ENCODE results near the gene FAM120A. TPM values are rescaled to one million over a fixed set of nuclear protein-coding genes. Genes with fewer than 3 reads are reported as not detected.
"Not testable (repeated sequence)": the region's sequence is repeated elsewhere in the genome, so short reads cannot be mapped to it uniquely, and the experiment has no call there.

The FAM120A gene
- total RNA-seq, 1 experiment from 2014 or later: 115 TPM

DNA sequence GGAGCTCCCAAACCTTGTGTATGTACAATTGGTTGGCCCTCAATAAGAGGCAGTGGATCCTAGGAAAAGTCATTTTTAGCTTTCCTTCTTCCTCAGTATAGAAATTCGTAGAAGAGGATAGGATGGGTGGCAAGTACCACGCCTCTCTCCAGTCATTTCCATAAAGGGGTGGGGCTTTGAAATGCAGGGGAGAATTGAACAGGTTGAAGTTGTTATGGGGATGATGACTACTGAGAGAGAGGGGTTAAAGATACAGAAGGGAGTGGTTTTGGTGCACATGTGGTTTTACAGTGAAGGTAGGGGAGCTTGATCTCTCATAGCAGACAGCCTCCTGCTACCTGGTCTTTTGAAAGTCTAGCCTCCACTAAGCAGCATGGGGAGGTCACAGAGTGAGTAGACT, 56.3 kb downstream of the FAM120A start:
- DNase-seq (ENCODE audit: low spot score): no peak

DNA sequence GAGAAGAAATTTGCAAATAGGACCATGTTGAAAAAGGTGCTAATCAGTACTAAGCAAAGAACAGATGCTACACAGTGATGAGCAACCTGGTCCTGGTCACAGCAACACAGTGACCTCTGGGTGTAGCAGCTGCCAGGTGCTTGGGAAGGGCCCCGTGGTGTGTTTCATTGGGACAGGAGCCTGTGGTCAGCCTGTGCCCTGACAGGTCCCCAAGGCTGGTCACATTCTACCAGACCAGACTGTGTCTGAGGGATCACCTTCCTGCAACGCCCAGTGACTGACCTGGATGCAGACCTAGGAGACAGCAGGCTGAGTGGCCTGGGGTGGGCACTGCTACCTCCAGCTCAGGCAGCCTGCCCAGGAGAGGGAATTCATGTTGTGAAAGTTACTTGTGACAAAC, 56.7 kb downstream of the FAM120A start:
- no peak for DNase-seq (ENCODE audit: low spot score)

DNA sequence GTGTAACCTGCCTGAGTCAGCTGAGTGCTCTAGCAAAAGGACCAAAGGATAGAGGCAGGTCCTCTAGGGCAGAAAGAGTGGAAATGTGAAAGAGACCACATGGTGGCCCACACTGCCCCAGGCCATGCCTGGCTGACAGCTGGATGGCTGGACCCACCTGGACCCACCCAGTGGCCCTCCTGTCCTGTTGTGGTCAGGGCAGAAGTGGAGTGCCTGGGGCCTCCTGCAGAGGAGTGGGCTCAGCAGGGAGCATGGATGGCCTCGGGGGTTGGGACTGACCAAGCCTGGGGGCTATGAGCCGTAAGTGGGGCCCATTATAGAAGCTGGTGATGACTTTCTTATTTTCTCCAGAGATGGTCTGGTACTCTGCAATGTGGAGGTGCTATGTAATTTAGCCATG, 57.6 kb downstream of the FAM120A start:
- no peak for DNase-seq (ENCODE audit: low spot score)

DNA sequence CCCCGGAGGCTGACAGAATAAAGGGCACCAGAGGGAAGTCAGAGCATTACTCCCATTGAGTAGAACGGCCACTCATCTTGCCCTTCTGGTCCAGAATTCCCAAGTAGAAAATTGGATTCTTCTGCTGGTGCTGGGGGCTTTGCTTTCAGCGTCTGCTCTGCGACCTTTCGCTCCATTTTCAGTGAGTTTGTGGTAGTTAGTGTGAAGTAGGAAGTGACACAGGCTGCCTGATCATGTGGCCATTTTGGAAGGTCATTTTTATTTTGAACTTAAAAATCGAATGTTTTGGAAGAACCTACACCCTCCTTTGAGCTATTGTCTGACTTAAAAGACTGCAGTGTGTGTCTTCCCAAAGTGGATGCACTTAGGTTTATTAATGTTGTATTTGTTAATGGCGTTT, 58.6 kb downstream of the FAM120A start:
- no peak for DNase-seq (ENCODE audit: low spot score)

DNA sequence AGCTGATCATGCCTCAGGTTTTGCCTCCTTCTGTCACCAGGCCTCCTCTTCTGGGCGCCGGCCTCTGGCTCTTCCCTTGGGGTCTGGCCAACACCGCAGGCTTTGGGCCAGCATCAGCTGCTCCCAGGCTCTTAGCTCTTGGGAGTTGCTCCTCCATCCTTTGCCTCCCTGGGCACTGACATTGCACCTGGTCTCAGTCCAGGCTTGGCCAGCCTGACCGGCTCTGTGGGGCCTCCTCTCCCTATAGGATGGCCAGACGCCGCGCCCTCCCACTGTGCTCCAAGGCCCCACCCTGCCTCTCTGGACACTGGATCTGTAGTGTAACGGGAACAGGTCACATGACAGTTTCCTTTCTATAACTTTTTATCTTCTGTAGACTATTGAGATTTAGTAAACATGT, 59.7 kb downstream of the FAM120A start:
- DNase-seq (ENCODE audit: low spot score): not testable (repeated sequence)

DNA sequence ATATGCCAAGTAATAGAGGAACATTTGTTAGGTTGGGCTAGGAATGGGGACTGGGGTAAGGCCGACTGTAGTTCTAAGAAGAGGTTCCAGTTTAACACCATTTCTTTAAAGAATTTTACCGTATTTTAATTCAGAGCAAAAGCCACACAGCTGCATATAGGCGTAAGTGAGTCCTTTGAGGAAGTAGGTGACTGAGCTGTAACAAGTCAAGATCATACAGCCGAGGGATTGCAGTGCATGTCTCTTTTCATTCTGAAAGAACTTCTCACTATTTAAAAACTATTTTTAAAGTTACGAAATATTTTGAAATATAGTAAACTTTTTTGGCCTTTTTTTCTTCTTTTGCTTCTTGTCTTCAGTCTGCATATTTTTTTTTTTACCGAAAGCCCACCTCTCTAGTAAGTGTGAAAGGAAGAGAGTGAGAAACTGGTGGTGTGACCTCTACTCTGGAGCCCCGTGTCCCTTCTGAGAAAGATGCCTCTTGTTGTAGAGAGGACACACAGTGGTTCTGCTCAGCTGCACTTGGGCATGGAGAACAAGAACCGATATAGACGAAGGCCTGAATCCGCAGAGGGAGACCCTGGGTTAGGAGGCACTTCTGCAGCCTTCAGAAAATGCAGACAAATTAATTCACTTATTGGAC, 60.8 kb downstream of the FAM120A start:
- DNase-seq (ENCODE audit: low spot score): not testable (repeated sequence)

DNA sequence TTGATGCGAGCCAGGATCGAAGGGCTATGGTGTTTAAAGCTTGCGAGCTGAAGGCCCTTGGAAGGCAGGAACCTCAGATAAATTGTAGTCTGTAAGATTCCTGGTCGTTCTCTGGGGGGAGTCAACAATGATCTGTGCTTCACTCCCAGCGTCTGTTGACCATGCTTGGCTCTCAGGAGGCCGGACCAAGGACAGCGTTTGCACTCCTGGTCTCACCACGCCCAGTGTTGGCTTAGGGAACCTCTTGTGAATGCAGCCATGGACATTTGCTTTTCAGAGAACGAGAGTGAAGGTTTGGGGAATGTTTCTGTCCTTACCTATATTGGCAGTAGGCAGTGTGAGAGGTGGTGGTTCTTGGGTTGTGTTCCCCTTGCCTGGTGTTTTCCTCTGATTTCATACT, 62.1 kb downstream of the FAM120A start:
- DNase-seq (ENCODE audit: low spot score): no peak

DNA sequence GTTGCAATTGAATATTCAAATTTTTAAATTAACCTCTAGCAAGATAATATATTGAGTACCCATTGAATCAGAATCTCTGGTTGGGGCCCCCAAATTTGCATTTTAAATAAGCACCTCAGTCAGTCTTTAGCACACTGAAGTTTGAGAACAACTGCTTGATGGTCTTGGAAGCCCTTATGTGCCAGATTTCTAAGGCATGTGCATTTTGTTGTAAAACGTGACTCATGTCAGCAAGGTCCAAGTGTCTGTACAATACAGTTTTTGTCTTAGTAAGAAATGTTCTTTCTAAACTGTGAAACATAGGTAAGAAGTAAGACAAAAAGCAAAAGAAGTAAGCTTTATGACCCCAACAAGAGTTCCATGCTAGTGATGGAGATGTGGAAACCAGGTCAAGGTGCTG, 65.8 kb downstream of the FAM120A start:
- no peak for DNase-seq (ENCODE audit: low spot score)

DNA sequence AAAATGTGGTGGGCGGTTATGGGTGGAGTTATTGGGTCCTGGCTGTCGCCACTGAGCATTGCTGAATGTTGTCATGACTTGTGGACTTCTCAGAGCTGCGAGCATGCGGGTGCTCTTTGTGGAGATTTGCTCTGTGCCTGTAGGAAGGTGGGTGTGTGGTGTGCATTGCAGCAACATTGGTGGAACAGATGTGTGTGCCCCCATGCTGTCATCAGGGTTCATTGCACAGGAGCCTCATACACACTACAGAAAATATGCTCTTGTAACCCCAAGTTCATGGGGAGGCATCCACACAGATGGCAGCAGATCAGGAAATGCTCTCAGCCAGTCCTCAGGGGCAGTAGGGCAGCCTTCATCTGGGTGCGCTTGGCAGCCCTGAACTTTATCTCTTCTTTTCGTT, 69.0 kb downstream of the FAM120A start:
- DNase-seq (ENCODE audit: low spot score): peak; percentile 9

DNA sequence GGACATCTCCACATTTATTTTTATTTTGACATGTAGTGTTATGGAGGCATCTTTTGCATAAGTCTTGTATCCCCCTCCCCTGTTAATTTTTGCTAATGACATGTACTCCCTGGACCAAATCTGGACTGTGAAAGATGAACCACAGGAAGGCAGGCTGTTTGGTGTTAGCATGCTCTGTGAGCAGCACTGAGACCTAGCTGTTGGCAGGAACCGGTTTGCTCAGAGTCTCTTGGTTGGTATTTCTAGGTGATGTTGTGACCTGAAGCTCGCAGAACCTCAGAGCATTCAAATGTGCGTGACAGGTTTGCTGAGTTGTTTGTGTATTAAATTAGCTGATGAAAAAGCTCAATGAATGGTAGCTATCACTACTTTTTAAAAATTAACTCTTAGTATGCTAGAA, 71.3 kb downstream of the FAM120A start:
- no peak for DNase-seq (ENCODE audit: low spot score)

DNA sequence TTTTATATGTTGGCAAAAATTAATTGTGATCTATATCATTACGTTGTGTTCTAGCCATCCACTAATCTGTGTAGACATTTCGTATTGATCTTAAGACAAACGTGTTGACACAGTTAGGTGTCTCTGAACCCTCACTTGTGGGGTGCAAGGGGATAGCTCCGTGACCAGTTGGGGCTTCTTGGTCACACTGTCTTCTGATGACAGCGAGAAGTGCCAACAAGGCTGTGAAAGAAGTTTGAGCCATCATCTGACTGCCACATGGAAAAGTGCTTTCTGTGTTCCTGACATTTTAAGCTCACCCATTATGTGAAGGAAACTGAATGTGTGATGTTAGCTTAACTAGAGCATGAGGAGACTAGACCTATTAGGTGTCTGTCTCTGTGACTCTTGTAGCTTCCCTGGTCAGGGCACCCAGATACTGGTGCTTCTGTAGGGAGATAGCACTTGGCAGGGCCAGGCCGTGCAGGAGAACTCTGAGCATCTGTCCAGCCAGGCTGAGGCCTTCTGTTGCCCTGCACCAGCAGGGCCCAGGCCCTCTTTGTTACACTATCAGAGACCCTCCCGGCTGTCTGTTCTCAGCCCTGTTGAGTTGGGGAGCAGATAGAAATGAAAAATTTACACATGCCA, 72.1 kb downstream of the FAM120A start:
- DNase-seq (ENCODE audit: low spot score): no peak

DNA sequence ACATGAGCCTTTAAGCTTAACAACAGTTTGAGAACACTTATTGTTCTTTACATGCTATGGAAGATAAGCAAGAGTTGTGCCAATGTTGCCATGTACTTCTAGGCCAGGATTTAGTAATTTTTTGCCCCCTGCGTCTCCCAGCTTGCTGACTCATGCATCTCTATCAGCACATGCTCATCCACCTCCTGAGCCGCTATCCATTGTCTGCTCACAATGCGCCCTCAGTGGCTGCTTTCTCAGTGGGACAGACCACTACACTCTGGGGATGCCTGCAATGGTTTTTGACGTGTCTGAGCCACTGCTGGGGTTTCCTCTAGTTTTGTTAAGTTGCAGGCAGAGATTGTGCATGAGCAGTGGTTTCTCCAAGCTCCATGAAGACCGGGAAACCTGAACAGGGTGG, 74.0 kb downstream of the FAM120A start:
- no peak for DNase-seq (ENCODE audit: low spot score)

DNA sequence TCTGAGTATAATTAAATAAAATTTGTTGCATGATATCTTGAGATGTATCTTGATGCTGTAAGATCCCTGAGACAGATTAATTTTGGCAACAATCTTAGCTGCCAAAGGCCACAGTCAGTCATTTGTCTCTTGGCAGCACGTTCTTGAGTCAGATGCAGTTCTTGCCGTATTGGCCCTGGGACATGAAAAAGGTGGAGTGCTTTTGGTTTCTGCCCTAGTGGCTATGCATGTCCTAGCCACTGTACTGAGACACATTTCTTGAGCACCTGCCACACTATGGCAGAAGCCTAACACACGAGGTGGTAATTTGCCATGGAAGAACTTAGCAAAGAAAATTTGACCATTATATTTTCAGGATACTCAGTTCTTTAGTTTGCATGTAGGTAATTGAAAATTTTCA, 79.9 kb downstream of the FAM120A start:
- peak; percentile 15 for DNase-seq (ENCODE audit: low spot score)

DNA sequence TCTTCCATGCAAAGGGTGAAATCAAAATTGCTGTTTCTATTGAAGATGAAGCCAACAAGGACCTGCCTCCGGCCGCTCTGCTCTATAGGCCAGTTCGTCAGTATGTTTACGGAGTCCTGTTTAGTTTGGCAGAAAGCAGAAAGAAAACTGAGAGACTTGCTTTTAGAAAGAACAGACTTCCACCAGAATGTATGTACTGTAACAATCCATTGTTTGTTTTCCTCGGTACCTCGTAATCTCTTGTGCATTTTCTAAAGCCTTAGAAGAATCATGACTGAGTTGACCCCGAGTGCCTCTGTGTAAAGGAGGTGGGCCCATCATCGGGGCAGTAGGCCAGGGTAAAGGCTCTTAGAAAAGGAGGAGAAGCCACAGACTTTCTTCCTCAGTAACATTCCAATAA, 80.7 kb downstream of the FAM120A start:
- no peak for DNase-seq (ENCODE audit: low spot score)

DNA sequence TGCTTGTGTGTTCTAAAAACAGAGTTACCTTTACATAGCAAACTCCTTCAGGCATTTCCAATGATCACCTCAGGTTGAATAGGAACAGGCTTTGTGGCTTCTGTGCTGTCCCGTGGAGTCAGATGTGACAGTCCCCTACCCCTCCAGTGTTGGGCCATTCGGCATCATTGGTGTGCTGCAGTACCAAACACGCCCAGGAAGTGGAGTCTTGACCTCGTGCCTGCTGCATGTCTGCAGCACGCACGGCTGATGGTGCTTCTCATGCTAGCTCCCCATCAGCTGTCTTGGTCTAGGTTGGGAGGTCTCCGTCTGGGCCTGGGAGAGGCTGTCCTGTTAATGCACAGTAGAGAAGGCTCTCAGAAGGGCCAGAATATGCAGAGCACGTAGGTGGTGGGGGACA, 82.4 kb downstream of the FAM120A start:
- no peak for DNase-seq (ENCODE audit: low spot score)

DNA sequence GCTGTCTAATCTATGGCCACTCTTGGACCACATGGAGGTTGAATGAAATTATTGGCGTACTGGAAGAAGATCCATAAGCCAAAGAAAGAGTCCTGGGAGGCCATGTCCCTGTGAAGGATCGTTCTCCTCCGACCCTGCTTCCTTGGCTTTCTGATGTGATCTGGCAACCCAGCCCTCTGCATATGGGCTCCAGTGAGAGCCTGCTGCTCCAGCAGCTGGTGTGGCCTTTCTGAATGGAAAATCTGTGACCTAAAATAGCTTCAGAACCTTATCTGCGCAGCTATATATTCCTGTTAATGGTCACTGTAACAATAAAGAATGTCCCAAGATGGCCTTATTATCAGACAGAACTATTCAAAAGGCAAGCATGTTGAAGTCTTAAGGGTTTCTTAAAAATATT, 84.7 kb downstream of the FAM120A start:
- DNase-seq (ENCODE audit: low spot score): no peak

DNA sequence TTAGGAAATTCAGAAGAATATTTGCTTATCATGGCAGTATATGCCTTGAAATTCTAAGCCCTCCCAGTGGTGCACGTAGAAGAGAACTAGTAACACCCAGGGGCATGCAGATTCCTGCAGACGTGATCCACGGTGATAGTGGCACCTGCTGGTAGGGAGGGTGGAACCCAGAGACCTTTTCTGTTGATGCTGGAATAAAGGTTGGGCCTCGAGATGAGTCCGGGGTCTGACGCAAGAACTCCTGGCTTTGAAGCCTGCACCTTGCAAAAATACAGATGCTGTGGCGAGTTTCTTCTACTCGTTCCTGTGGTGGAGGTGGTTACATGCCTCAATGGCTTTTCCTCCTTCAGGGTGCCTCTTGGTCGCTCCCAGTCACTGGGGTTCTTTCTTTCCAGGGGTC, 85.4 kb downstream of the FAM120A start:
- DNase-seq (ENCODE audit: low spot score): no peak

DNA sequence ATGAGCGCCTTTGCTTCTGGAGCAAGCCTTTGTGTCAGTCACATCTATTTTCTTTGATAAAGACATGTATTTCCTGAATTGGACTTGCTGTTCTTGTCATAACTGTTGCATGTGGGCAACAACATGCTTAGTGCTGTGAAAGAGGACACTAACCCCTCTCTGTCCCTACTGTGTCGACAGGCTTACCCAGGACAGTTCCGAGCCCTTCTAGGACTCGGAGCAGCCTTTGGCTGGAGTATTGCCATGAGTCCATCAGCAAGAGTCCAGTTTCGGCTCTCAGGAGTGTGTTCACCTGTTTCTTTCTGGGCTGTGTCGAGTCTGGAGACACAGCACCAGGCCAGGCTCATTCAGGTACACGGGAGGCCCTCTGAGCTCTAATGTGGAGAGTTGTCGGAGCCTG, 88.8 kb downstream of the FAM120A start:
- DNase-seq (ENCODE audit: low spot score): no peak

DNA sequence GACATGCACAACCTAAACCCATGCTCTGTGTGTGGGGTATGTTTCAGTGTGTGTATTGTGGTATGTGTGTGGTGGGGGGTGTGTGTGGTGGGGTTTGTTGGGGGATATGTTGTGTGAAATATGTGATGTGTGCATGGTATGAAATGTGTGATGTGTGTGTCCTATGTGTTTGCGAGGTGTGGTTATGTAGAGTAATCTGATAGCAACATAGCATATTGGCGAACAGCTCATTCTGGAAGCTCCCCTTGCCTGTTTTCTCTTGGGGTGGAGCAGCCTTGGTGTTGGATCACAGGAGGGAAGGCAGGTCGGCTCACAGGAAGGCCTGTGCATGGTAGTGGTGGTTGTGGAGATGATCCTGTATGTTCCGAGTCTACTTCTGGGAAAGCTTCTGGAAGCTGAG, 89.5 kb downstream of the FAM120A start:
- DNase-seq (ENCODE audit: low spot score): no peak

DNA sequence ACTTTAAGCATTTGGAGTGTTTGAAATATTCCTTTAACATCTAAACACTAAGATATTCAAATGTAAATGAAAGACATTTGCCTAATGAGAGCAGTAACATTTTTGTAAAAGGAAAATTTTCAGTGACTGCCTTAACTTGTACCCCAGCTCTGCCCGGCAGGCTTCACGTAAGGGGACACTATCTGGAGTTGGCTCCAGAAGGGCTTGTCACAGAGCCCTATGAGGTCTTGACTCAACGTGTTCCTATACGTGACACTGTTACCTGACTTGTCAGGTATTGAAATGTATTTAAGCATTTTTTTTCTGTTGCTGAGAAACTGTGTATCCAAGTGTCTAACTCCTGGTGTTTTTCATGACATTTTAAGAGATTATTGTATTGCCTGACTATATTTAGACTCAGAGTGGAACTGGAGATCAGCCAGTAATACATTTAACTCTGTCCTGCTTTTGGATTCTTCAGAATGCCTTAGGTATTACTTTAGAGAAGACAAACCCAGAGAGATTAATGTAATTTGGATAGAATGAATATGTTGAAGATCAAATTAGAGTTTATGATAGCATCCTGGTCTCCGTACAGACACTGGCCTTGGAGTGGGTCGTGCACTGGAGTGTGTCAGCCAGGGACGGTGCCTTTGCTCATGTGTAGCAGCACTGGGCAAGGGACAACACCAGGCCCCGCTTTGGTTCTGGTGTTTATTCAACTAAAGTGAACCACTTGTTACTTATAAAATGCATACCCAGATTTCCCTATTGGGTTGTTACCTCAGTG, 90.3 kb downstream of the FAM120A start:
- no peak for DNase-seq (ENCODE audit: low spot score)

DNA sequence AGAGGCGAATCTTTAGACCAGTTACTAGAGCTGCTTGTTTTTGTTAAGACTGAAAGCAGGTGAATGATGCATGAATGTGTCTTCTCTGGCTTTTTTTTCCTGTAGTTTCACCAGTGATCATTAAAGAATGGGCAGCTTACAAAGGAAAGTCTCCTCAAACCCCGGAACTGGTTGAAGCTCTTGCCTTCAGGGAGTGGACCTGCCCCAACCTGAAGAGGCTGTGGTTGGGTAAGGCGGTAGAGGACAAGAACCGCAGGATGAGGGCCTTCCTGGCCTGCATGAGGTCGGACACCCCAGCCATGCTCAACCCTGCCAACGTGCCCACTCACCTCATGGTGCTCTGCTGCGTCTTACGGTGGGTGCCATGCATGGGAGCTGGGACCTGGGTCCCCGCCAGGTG, 91.6 kb downstream of the FAM120A start:
- DNase-seq (ENCODE audit: low spot score): no peak

DNA sequence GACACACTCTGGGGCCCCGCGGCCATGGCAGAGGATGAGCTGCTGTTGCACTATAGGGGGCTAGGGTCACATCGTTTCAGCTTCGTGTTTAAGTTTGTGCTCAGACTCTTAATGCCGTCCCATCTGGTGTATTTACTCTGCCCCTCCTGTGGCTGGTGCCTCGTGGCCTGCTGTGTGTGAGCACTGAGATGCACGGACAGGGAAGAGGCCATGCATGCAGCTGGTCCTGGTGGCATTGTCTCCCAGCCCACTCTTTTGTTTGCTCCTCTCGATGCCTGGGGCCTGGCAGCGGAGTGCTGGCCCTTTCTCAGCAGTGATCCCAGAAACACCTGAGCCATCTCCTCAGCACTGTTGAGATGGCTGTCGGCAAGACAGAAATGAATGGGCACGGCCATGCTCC, 94.9 kb downstream of the FAM120A start:
- DNase-seq (ENCODE audit: low spot score): no peak

DNA sequence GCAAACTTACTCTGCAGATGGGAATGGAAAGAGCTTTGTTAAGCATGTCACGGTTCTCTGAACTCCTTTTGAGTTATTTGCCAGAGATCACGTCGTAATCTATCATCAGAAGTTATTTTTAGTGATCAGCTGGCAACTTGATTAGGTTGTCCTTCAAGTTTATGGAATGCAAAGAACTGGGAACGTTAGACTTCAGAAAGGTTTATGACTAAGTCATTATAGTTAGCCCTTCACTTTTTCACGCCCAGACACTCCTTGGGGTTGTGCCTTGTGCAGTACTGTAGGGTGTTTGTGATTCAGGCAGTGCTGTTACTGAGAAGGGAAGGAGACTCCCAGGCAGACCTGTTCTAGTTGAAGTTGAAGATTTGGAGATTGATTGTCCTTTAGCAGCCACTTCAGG, 98.1 kb downstream of the FAM120A start:
- DNase-seq (ENCODE audit: low spot score): no peak
